GM06990 (cell line): ENCODE results near the gene HDAC6.
"Not testable (repeated sequence)": the region's sequence is repeated elsewhere in the genome, so short reads cannot be mapped to it uniquely, and the experiment has no call there.

Source experiments
- DNase-seq: peaks from one replicate; pipeline ENCODE4 v3.0.0-alpha.2; 2011; ENCODE audit not compliant: insufficient read length; ENCODE audit errors: extremely low read depth
- H3K27me3 ChIP-seq: replicated peaks from 2 replicates; pipeline ENCODE4 v1.6.0; 2011; ENCODE audit warnings: low read length; ENCODE audit not compliant: control insufficient read depth, insufficient read depth
- H3K36me3 ChIP-seq: 2 replicates; pipeline ENCODE4 v1.5.1; 2011; ENCODE audit warnings: low read length; ENCODE audit not compliant: control insufficient read depth, insufficient read depth
- H3K4me3 ChIP-seq: replicated peaks from 2 replicates; pipeline ENCODE4 v1.5.1; 2011; ENCODE audit warnings: low read depth, mild to moderate bottlenecking, control low read depth, low read length
- CTCF ChIP-seq: IDR thresholded peaks from 2 replicates; pipeline ENCODE4 v1.5.1; 2011; ENCODE audit warnings: low read length, control low read depth, mild to moderate bottlenecking, inconsistent platforms; ENCODE audit not compliant: insufficient read depth, poor library complexity, severe bottlenecking

Gene HDAC6

DNA sequence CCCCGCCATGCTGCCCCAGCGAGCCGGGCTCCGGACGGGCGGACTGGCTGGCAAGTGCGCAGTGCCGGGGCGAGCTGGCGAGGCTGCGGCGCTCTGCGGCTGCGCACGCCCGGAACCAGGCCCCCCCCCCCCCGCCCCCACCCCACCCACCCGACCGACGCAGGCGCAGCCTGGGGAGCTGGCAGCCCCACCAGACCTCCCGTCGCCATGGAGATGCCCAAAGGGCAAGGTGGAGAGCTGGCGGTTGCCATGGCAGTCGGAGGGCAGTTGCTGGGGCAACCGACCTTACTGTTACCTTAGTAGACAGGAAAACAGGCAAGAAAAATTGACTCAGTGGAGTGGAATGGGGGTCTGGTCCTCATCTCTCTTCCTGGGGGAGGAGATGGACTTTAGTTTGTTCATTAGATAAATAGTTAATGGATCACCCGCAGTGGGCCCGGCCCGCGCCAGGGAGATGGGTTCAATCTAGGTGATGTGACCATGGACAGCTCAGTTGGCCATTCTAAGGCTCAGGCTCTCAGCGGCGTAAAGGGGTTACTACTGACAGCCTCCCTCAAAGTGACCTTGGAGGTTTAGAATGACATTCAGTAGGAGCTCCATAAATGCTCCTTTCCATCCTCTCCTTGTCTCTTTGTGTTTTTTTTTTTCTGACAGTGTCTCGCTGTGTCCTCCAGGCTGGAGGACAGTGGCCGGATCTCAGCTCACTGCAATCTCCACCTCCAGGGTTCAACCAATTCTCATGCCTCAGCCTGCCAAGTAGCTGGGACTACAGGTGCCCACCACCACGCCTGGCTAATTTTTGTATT, 33.9 kb downstream of the HDAC6 start, which contains the start of gene PCSK1N:
TSS of gene PCSK1N (minus strand) at position 87 of the 806 bp plus-strand sequence. CDS start at position 9, 78 bp downstream.
- no peak for DNase-seq
- no peaks in the 10 kb centered on the region for H3K27me3 ChIP-seq
- no peak for TF ChIP-seq CTCF
- no peaks in the 10 kb centered on the region for H3K36me3 ChIP-seq
- H3K4me3 ChIP-seq: no peak within 1 kb of the TSS

DNA sequence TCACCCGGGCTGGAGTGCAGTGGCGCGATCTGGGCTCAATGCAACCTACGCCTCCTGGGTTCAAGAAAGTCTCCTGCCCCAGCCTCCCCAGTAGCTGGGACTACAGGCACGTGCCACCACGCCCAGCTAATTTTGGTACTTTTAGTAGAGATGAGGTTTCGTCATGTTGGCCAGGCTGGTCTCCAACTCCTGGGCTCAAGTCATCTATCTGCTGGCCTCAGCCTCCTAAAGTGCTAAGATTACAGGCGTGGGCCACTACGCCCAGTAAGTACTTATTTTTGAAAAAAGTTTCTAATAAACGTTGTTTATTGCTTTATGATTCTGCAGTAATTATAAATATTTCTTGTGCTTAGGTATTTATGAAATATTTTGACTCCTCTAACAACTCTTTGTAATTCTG, 37.8 kb downstream of the HDAC6 start:
- no peak for TF ChIP-seq CTCF
- H3K4me3 ChIP-seq: no peak overlapping the region
- no peak for DNase-seq
- H3K27me3 ChIP-seq: no peaks in the 10 kb centered on the region
- no peaks in the 10 kb centered on the region for H3K36me3 ChIP-seq

- no peaks in the 10 kb centered on the region; the same call in 1 of the 2 replicates for H3K27me3 ChIP-seq
- H3K4me3 ChIP-seq: no peak overlapping the region
- no peak for DNase-seq
- TF ChIP-seq CTCF: no peak
- no peaks in the 10 kb centered on the region for H3K36me3 ChIP-seq
These were observed 47.0 kb downstream of the HDAC6 start for GRCh38 chrX:48848847-48849246.

DNA sequence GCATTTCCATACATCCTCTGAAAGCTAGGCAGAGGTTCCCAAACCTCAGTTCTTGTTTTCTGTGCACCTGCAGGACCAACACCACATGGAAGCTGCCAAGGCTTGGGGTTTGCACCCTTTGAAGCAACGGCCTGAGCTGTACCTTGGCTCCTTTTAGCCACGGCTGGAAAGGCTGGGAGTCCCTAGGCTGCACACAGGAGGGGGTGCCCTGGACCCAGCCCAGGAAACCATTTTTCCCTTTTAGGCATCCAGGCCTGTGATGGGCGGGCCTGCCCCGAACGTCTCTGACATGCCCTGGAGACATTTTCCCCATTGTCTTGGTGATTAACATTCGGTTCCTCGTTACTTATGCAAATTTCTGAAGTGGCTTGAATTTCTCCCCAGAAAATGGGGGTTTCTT, 51.0 kb downstream of the HDAC6 start:
- Histone ChIP-seq H3K4me3 (no peak overlapping the region), H3K27me3 (no peaks in the 10 kb centered on the region; the same call in 1 of the 2 replicates), H3K36me3 (no peaks in the 10 kb centered on the region)
- no peak for DNase-seq
- no peak for TF ChIP-seq CTCF

DNA sequence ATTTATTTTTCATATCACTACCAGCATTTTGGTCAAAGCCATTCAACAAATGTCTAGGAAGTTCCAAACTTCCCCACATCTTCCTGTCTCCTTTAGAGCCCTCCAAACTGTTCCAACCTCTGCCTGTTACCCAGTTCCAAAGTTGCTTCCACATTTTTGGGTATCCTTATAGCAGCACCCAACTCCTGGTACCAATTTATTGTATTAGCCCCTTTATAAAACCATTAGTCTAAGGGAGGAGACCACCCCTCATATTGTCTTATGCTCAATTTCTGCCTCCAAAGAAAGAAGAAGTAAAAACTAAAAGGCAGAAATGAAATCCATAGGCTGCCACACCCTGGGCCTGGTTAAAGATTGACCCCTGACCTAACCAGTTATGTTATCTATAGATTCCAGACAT, 51.6 kb downstream of the HDAC6 start:
- H3K4me3 ChIP-seq, H3K36me3 ChIP-seq, DNase-seq, H3K27me3 ChIP-seq: not testable (repeated sequence)

GRCh38 chrX:48854121-48854804, 52.4 kb downstream of the HDAC6 start:
- not testable (repeated sequence) for H3K27me3 ChIP-seq, H3K36me3 ChIP-seq, H3K4me3 ChIP-seq, DNase-seq
